Natural killer cell (primary cell): ENCODE data around the gene CMC1. TPM values are rescaled to one million over a fixed set of nuclear protein-coding genes. Genes with fewer than 3 reads are reported as not detected.

ENCODE experiments used
- ATAC-seq, 3 donors: fragments of 150-1000 bp in 2 of 3; fragments of 200-7000 bp in 1 of 3; cut with Tn5 transposase; 1 replicate in 1 of 3; 2 replicates in 2 of 3; pipeline ENCODE4 v1.10.0; 2021; ENCODE audit warnings: mild to moderate bottlenecking in 2 of 3, moderate library complexity in 2 of 3
- DNase-seq, 2 donors: peaks; one replicate each; pipeline versions ENCODE4 v3.0.0 to v3.0.0-alpha.2; 2013 to 2021; ENCODE audit warnings: mixed read lengths in 1 of 2
- H3K27ac ChIP-seq: one replicate; pipeline ENCODE4 v1.5.1; 2013; ENCODE audit warnings: mild to moderate bottlenecking, low read length
- H3K27me3 ChIP-seq: one replicate; pipeline ENCODE4 v1.6.1; 2013; ENCODE audit warnings: low read length; ENCODE audit not compliant: control insufficient read depth, insufficient read depth
- H3K36me3 ChIP-seq: one replicate; pipeline ENCODE4 v1.6.1; 2013; ENCODE audit warnings: low read length; ENCODE audit not compliant: control insufficient read depth, insufficient read depth
- H3K4me1 ChIP-seq: one replicate; pipeline ENCODE4 v1.6.1; 2013; ENCODE audit warnings: low read length; ENCODE audit not compliant: control insufficient read depth, insufficient read depth
- H3K4me3 ChIP-seq: one replicate; pipeline ENCODE4 v1.5.1; 2013; ENCODE audit warnings: low read length
- H3K9me3 ChIP-seq: one replicate; pipeline ENCODE4 v1.6.1; 2013; ENCODE audit warnings: low read length; ENCODE audit not compliant: control insufficient read depth, insufficient read depth
- H3K27ac Mint-ChIP-seq, 2 donors: one replicate each; pipeline ENCODE4 v1.8.0; 2022; ENCODE audit warnings: mild to moderate bottlenecking in 2 of 2, mixed read lengths in 2 of 2, moderate library complexity in 1 of 2
- H3K27me3 Mint-ChIP-seq, 2 donors: one replicate each; pipeline ENCODE4 v1.8.0; 2022; ENCODE audit warnings: low read depth in 2 of 2, mixed read lengths in 2 of 2
- H3K36me3 Mint-ChIP-seq: one replicate; pipeline ENCODE4 v1.8.0; 2022; ENCODE audit warnings: mixed read lengths
- H3K4me1 Mint-ChIP-seq, 2 donors: one replicate each; pipeline ENCODE4 v1.8.0; 2022; ENCODE audit warnings: mixed read lengths in 2 of 2
- H3K4me3 Mint-ChIP-seq: one replicate; pipeline ENCODE4 v1.8.0; 2022; ENCODE audit warnings: mild to moderate bottlenecking, moderate library complexity, mixed read lengths
- H3K9me3 Mint-ChIP-seq, 2 donors: one replicate each; pipeline ENCODE4 v1.8.0; 2022; ENCODE audit warnings: mixed read lengths in 2 of 2
- CTCF ChIP-seq: fragments of 200-600 bp; IDR thresholded peaks from one replicate; pipeline ENCODE4 v1.8.0; 2022; ENCODE audit warnings: antibody characterized with exemption
- WGBS: methylation state at CpG from one replicate; pipeline ENCODE4 v1.1.7; 2013; ENCODE audit warnings: missing lambda C conversion rate; ENCODE audit not compliant: insufficient coverage; 5-methylcytosine and 5-hydroxymethylcytosine counted together
- intact Hi-C: fragments of 100-400 bp; cut with micrococcal nuclease; formaldehyde crosslinking; loops from one replicate; pipeline ENCODE4 v1.14.2; 2022
- total RNA-seq, 4 donors: library from RNA; stranded (reverse); fragments of 120-200 nt in 1 of 4; gene quantifications; one replicate each; pipeline versions ENCODE4 v1.2.3 to v1.2.4, GENCODE V29; 2013 to 2022

CMC1 gene
- total RNA-seq, 3 donors from 2014 or later (not counting 1 experiment from before 2014, with no cell fraction given) = 122 to 157 (median 136) TPM

- TF ChIP-seq CTCF = no peak
- H3K36me3 ChIP-seq = no peaks in the 10 kb centered on the region
- H3K27me3 ChIP-seq = no peaks in the 10 kb centered on the region
- H3K27me3 Mint-ChIP-seq = peaks cover 7 to 8% of the 10 kb centered on the region in 2 donors
- no peaks in the 10 kb centered on the region for H3K9me3 Mint-ChIP-seq
- H3K4me3 ChIP-seq = no peak overlapping the region
- no peaks in the 10 kb centered on the region for H3K36me3 Mint-ChIP-seq
- peak overlapping the region; percentile 47 for H3K27ac ChIP-seq
- peak overlapping the region; percentile 69 for H3K4me3 Mint-ChIP-seq
- ATAC-seq (peak; percentile 62 to 80 (median 67)), DNase-seq (peak in 1 of 2 donors; percentile 20)
- H3K27ac Mint-ChIP-seq = peak overlapping the region; percentile 25 to 47
- no peaks in the 10 kb centered on the region for H3K9me3 ChIP-seq
- peaks cover 9% of the 10 kb centered on the region for H3K4me1 ChIP-seq
- intact Hi-C loops = no loop called here
- H3K4me1 Mint-ChIP-seq = peaks cover 36 to 42% of the 10 kb centered on the region in 2 donors
These were observed 7.0 kb upstream of the CMC1 start for GRCh38 chr3:28234454-28234853.

- no peak overlapping the region for H3K4me3 Mint-ChIP-seq
- 80% methylated on average over 3 of the region's 3 CpGs for WGBS
- TF ChIP-seq CTCF = no peak
These were observed 2.3 kb upstream of the CMC1 start for GRCh38 chr3:28239108-28239507.

GRCh38 chr3:28240441-28240840, 978 bp upstream of the CMC1 start:
- Mint-ChIP-seq H3K27ac (no peak overlapping the region), H3K27me3 (peaks cover 2 to 8% of the 10 kb centered on the region in 2 donors), H3K36me3 (no peaks in the 10 kb centered on the region), H3K4me3 (peak overlapping the region; percentile 96), H3K4me1 (peaks cover 41 to 46% of the 10 kb centered on the region in 2 donors), H3K9me3 (no peaks in the 10 kb centered on the region)
- no peak for TF ChIP-seq CTCF
- H3K4me3 ChIP-seq = no peak overlapping the region
- no peak overlapping the region for H3K27ac ChIP-seq
- intact Hi-C loops = loop anchor here (2.0 to 5.0 kb wide), 2 partner anchors 108 to 153 kb away; partner anchors contain the start of genes AZI2 and ZCWPW2
- ATAC-seq (no peak), DNase-seq (no peak)
- no peaks in the 10 kb centered on the region for H3K9me3 ChIP-seq
- H3K4me1 ChIP-seq = peaks cover 30% of the 10 kb centered on the region
- H3K36me3 ChIP-seq = no peaks in the 10 kb centered on the region
- 72% methylated on average over 7 of the region's 7 CpGs for WGBS
- H3K27me3 ChIP-seq = no peaks in the 10 kb centered on the region

More at GRCh38 chr3:28239108-28239507, 2.3 kb upstream of the CMC1 start:
- H3K36me3 ChIP-seq = no peaks in the 10 kb centered on the region
- peaks cover 2 to 8% of the 10 kb centered on the region in 2 donors for H3K27me3 Mint-ChIP-seq
- H3K9me3 Mint-ChIP-seq = no peaks in the 10 kb centered on the region
- no peak overlapping the region for H3K4me3 ChIP-seq
- no peak overlapping the region for H3K27ac ChIP-seq
- no peaks in the 10 kb centered on the region for H3K27me3 ChIP-seq
- intact Hi-C loops = no loop called here
- ATAC-seq (no peak), DNase-seq (no peak)
- H3K4me1 ChIP-seq = peaks cover 26% of the 10 kb centered on the region
- no peak overlapping the region for H3K27ac Mint-ChIP-seq
- no peaks in the 10 kb centered on the region for H3K9me3 ChIP-seq
- peaks cover 43 to 49% of the 10 kb centered on the region in 2 donors for H3K4me1 Mint-ChIP-seq
- no peaks in the 10 kb centered on the region for H3K36me3 Mint-ChIP-seq

- ATAC-seq (no peak), DNase-seq (peak in 1 of 2 donors; percentile 12)
- Histone ChIP-seq H3K4me1 (peaks cover 31% of the 10 kb centered on the region), H3K4me3 (peak overlapping the region; percentile 90), H3K27me3 (no peaks in the 10 kb centered on the region), H3K27ac (peak overlapping the region; percentile 2), H3K36me3 (no peaks in the 10 kb centered on the region), H3K9me3 (no peaks in the 10 kb centered on the region)
- Mint-ChIP-seq H3K36me3 (no peaks in the 10 kb centered on the region), H3K4me3 (peak overlapping the region; percentile 96), H3K9me3 (no peaks in the 10 kb centered on the region), H3K4me1 (peaks cover 51 to 56% of the 10 kb centered on the region in 2 donors), H3K27me3 (peaks cover 2 to 3% of the 10 kb centered on the region in 2 donors), H3K27ac (peak overlapping the region; percentile 7 to 88)
- intact Hi-C loops = loop anchor here (2.0 to 5.0 kb wide), 2 partner anchors 155 to 522 kb away; no protein-coding TSS in a partner anchor
- 86% methylated on average over 2 of the region's 3 CpGs for WGBS
- no peak for TF ChIP-seq CTCF
These were observed 1.1 kb downstream of the CMC1 start for GRCh38 chr3:28242519-28242918.
